CD4-positive, alpha-beta T cell (primary cell): ENCODE results near the gene NEK2. TPM values are rescaled to one million over a fixed set of nuclear protein-coding genes. Genes with fewer than 3 reads are reported as not detected.

Source experiments
- ATAC-seq: fragments of 200-7000 bp; cut with Tn5 transposase; one replicate; pipeline ENCODE4 v1.10.0; 2022; ENCODE audit warnings: mild to moderate bottlenecking; ENCODE audit not compliant: poor library complexity
- CTCF ChIA-PET: fragments of 350-600 bp; sonication (Branson Sonifier 250); formaldehyde crosslinking; loops from one replicate; lab custom pipeline; 2021; ENCODE audit warnings: antibody characterized with exemption, inconsistent platforms; lab: Charles Lee
- POLR2A ChIA-PET: fragments of 350-600 bp; sonication (Branson Sonifier 250); formaldehyde crosslinking; loops from one replicate; lab custom pipeline; 2021; ENCODE audit warnings: antibody characterized with exemption, inconsistent platforms; lab: Charles Lee
- DNase-seq, 14 experiments: peaks; one replicate each; pipeline ENCODE4 v3.0.0-alpha.2; 2013 to 2020; ENCODE audit warnings: mixed read lengths in 2 of 14
- H3K27ac ChIP-seq, 2 donors: one replicate each; pipeline versions ENCODE4 v1.5.1 to v1.7.0; 2013; ENCODE audit warnings: low read length in 2 of 2, low read depth in 1 of 2, mild to moderate bottlenecking in 1 of 2
- H3K27me3 ChIP-seq, 2 experiments: 1 replicate in 1 of 2; 2 replicates in 1 of 2; pipeline versions ENCODE4 v1.6.1 to v1.7.0; 2013; ENCODE audit warnings: low read length in 2 of 2, control low read depth in 1 of 2, mild to moderate bottlenecking in 1 of 2, moderate library complexity in 1 of 2; ENCODE audit not compliant: insufficient read depth in 2 of 2, control insufficient read depth in 1 of 2
- H3K36me3 ChIP-seq: one replicate; pipeline ENCODE4 v1.6.1; 2013; ENCODE audit warnings: low read length, control low read depth; ENCODE audit not compliant: insufficient read depth
- H3K4me1 ChIP-seq: one replicate; pipeline ENCODE4 v1.6.1; 2013; ENCODE audit warnings: low read length, control low read depth; ENCODE audit not compliant: insufficient read depth
- H3K4me3 ChIP-seq: one replicate; pipeline ENCODE4 v1.5.1; 2013; ENCODE audit warnings: mild to moderate bottlenecking, low read length, moderate library complexity
- H3K9me3 ChIP-seq, 2 experiments: 1 replicate in 1 of 2; 2 replicates in 1 of 2; pipeline versions ENCODE4 v1.6.1 to v1.7.0; 2013; ENCODE audit warnings: low read length in 2 of 2, mild to moderate bottlenecking in 2 of 2, control low read depth in 1 of 2, moderate library complexity in 1 of 2; ENCODE audit not compliant: control insufficient read depth in 1 of 2, insufficient read depth in 1 of 2
- H3K27ac Mint-ChIP-seq: one replicate; pipeline ENCODE4 v1.8.0; 2020; ENCODE audit warnings: mixed read lengths
- H3K27me3 Mint-ChIP-seq: one replicate; pipeline ENCODE4 v1.8.0; 2021; ENCODE audit warnings: mixed read lengths
- H3K36me3 Mint-ChIP-seq: one replicate; pipeline ENCODE4 v1.8.0; 2021; ENCODE audit warnings: low read depth, mixed read lengths
- H3K4me1 Mint-ChIP-seq: one replicate; pipeline ENCODE4 v1.8.0; 2021; ENCODE audit warnings: low read depth, mixed read lengths
- H3K4me3 Mint-ChIP-seq: one replicate; pipeline ENCODE4 v1.8.0; 2020; ENCODE audit warnings: mild to moderate bottlenecking, mixed read lengths
- H3K9me3 Mint-ChIP-seq: one replicate; pipeline ENCODE4 v1.8.0; 2020; ENCODE audit warnings: mixed read lengths
- intact Hi-C, 2 experiments: fragments of 100-400 bp; cut with DNase I in 1 of 2; cut with micrococcal nuclease in 1 of 2; formaldehyde crosslinking; loops; one replicate each; pipeline versions ENCODE4 v1.15.1 to v1.9.0; 2023 to 2025; cut with DNase I, micrococcal nuclease
- total RNA-seq, 174 experiments: library from RNA in 2 of 174; stranded (reverse) in 2 of 174; gene quantifications; one replicate each; pipeline ENCODE4 v1.2.3 and lab custom pipeline; 2021 to 2026
- TF ChIP-seq, protein P1 (sequence below): fragments of 200-600 bp; IDR thresholded peaks from one replicate; pipeline ENCODE4 v1.8.0; 2022; ENCODE audit warnings: antibody characterized with exemption, mild to moderate bottlenecking

Gene NEK2
- total RNA-seq, 2 experiments from 2014 or later, result not detected

DNA sequence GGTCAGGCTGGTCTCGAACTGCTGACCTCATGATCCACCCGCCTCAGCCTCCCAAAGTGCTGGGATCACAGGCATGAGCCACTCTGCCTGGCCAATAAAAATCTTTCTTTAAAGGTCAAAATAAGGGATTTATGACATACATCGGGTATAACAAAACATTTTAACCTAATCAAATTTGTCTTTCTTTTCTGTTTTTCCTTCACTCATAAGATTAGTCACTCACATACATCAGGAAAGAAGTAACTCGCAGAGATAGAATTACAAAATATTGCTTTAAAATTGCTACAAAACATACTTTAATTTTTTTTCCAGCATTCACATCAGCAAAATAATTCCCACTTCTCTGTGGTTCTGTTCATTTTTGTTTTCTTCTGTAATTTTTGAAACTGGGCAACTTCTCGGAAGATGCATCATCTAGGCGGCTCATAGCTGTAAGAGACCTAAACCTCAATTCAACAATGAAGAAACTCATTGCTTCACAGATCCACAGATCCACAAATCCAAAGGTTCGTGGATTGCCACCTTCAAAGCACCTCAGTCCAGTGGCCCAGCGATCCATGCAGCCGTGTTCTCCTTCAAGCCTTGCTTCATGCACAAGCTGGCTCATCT is 39.7 kb downstream of the NEK2 start:
- Mint-ChIP-seq H3K36me3 (no peaks in the 10 kb centered on the region), H3K4me1 (no peaks in the 10 kb centered on the region), H3K27me3 (no peaks in the 10 kb centered on the region), H3K4me3 (no peak overlapping the region), H3K27ac (no peak overlapping the region), H3K9me3 (no peaks in the 10 kb centered on the region)
- Histone ChIP-seq H3K4me3 (no peak overlapping the region), H3K9me3 (no peaks in the 10 kb centered on the region), H3K27ac (no peak overlapping the region), H3K4me1 (peaks cover 5% of the 10 kb centered on the region), H3K27me3 (no peaks in the 10 kb centered on the region), H3K36me3 (no peaks in the 10 kb centered on the region)
- DNase-seq, result no peak
- intact Hi-C loops, result no loop called here
- ChIA-PET POLR2A (no interaction called here), CTCF (no interaction called here)
- TF ChIP-seq, protein P1, sequence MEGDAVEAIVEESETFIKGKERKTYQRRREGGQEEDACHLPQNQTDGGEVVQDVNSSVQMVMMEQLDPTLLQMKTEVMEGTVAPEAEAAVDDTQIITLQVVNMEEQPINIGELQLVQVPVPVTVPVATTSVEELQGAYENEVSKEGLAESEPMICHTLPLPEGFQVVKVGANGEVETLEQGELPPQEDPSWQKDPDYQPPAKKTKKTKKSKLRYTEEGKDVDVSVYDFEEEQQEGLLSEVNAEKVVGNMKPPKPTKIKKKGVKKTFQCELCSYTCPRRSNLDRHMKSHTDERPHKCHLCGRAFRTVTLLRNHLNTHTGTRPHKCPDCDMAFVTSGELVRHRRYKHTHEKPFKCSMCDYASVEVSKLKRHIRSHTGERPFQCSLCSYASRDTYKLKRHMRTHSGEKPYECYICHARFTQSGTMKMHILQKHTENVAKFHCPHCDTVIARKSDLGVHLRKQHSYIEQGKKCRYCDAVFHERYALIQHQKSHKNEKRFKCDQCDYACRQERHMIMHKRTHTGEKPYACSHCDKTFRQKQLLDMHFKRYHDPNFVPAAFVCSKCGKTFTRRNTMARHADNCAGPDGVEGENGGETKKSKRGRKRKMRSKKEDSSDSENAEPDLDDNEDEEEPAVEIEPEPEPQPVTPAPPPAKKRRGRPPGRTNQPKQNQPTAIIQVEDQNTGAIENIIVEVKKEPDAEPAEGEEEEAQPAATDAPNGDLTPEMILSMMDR, result no peak
- no peak for ATAC-seq

DNA sequence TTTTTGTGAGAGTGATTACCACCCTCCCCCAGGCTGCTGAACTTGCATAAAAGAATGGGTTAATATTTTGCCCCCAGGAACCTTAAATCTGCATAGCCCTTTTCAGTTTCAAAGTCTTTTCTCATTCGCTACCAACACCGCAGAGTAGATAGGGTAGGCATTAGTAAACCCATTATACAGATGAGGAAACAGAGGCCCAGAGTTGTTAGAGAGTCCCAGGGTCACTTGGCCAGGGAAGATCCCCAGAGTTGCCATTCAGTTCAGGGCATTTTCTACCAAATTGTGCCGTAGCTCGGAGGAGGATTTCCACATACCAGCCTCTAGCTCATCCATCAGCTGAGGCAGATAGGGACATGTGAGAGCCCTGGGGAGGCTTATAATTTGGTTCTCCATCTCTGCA is 40.5 kb downstream of the NEK2 start:
- CTCF ChIA-PET, result no interaction called here
- no peaks in the 10 kb centered on the region for H3K36me3 Mint-ChIP-seq
- H3K27me3 Mint-ChIP-seq, result no peaks in the 10 kb centered on the region
- Histone ChIP-seq H3K27ac (no peak overlapping the region), H3K36me3 (no peaks in the 10 kb centered on the region), H3K9me3 (no peaks in the 10 kb centered on the region), H3K4me3 (no peak overlapping the region), H3K27me3 (no peaks in the 10 kb centered on the region), H3K4me1 (peaks cover 5% of the 10 kb centered on the region)
- POLR2A ChIA-PET, result no interaction called here
- no peaks in the 10 kb centered on the region for H3K9me3 Mint-ChIP-seq
- H3K27ac Mint-ChIP-seq, result no peak overlapping the region
- ATAC-seq (no peak), DNase-seq (no peak)
- H3K4me3 Mint-ChIP-seq, result no peak overlapping the region
- no peaks in the 10 kb centered on the region for H3K4me1 Mint-ChIP-seq
- TF ChIP-seq, protein P1, result no peak
- intact Hi-C loops, result no loop called here

DNA sequence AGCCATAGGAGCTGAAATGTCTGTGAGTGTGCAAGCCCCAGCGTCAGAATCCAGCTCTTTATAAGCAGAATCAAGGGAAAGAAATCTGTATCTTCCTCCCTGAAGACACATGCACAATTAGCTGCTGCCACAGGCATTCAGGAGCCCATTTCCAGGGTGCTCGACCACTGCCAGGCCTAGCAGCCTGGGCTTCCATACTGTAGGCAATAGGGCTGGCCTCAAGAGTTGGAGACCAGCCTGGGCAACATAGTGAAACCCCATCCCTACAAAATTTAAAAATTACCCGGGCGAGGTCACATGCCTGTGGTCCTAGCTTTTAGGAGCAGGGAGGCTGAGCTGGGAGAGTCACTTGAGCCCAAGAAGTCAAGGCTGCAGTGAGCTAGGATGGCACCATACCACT is 41.0 kb downstream of the NEK2 start:
- TF ChIP-seq, protein P1, result no peak
- intact Hi-C loops, result no loop called here
- Mint-ChIP-seq H3K27me3 (no peaks in the 10 kb centered on the region), H3K36me3 (no peaks in the 10 kb centered on the region), H3K4me3 (no peak overlapping the region), H3K27ac (no peak overlapping the region), H3K4me1 (no peaks in the 10 kb centered on the region), H3K9me3 (no peaks in the 10 kb centered on the region)
- H3K4me1 ChIP-seq, result peaks cover 5% of the 10 kb centered on the region
- ChIA-PET POLR2A (no interaction called here), CTCF (no interaction called here)
- H3K4me3 ChIP-seq, result no peak overlapping the region
- no peak for ATAC-seq
- H3K9me3 ChIP-seq, result no peaks in the 10 kb centered on the region
- H3K27me3 ChIP-seq, result no peaks in the 10 kb centered on the region
- H3K36me3 ChIP-seq, result no peaks in the 10 kb centered on the region
- no peak overlapping the region for H3K27ac ChIP-seq
- DNase-seq, result no peak
